ENCODE measurements around the gene NFATC3.

- TF ChIP-seq, protein P1, sequence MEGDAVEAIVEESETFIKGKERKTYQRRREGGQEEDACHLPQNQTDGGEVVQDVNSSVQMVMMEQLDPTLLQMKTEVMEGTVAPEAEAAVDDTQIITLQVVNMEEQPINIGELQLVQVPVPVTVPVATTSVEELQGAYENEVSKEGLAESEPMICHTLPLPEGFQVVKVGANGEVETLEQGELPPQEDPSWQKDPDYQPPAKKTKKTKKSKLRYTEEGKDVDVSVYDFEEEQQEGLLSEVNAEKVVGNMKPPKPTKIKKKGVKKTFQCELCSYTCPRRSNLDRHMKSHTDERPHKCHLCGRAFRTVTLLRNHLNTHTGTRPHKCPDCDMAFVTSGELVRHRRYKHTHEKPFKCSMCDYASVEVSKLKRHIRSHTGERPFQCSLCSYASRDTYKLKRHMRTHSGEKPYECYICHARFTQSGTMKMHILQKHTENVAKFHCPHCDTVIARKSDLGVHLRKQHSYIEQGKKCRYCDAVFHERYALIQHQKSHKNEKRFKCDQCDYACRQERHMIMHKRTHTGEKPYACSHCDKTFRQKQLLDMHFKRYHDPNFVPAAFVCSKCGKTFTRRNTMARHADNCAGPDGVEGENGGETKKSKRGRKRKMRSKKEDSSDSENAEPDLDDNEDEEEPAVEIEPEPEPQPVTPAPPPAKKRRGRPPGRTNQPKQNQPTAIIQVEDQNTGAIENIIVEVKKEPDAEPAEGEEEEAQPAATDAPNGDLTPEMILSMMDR (conservative IDR thresholded peaks at IDR 0.05; ENCODE audit: low read depth, low read length) = no peak
- TF ChIP-seq EZH2phosphoT487 (IDR thresholded peaks at IDR 0.05; ENCODE audit: borderline replicate concordance, low read length) = no peak
Observed at GRCh38 chr16:68190736-68191510, 105.8 kb downstream of the NFATC3 start.

Data from PC-3 (cell line).